AG10803 (cell line): Measurements from ENCODE around the gene GNAT1.

Experiments used
- DNase-seq: peaks from one replicate; pipeline ENCODE4 v3.0.0; 2010; ENCODE audit warnings: low read depth
- H3K4me3 ChIP-seq: 2 replicates; pipeline ENCODE4 v1.5.1; 2011; ENCODE audit warnings: mild to moderate bottlenecking, low read length, control low read depth
- CTCF ChIP-seq: conservative IDR thresholded peaks from 2 replicates; pipeline ENCODE4 v1.5.1; 2011; ENCODE audit warnings: mild to moderate bottlenecking, low read length, control low read depth, inconsistent platforms

Gene GNAT1

GRCh38 chr3:50246517-50246954 is 55.1 kb downstream of the GNAT1 start:
- no peak for TF ChIP-seq CTCF
- peak; percentile 84 for DNase-seq
- peak overlapping the region; percentile 33 for H3K4me3 ChIP-seq
